ENCODE measurements around the gene PTHLH.

DNA sequence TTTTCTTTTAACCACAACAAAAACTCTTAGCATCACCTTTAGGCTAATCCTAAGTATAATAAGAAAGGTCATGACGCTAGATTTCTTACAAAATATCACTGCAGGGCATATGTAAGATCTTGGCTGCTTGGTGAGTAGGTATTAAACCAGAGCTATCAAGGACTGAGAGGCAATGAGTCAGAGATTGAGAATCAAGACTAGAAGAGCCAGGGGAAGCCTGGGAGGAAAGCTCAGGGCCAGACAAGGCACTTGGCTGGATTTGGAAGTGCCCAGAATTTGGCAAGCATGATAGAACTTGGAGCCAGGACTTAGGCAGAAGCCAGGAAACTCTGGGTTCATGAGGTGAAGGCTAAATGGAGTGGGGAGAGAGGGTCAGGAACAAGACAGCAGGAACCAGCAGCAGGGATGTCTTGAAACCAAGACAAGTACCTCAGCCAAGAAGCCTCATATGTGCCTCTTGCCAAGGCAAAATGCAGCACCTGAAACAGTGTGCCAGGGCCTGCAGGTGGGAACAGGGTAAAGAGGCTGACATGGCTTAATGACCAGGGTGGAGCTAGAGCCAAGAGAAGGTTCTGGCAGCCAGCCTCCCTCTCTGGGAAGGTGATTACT is 49.9 kb downstream of the PTHLH start:
- no peak for TF ChIP-seq CTCF (IDR thresholded peaks at IDR 0.05)
- no peak for TF ChIP-seq POLR2A (IDR thresholded peaks at IDR 0.05; ENCODE audit: low read depth)
- no peak for TF ChIP-seq EP300 (IDR thresholded peaks at IDR 0.05)
